ENCODE measurements around the gene SNX4. TPM values are rescaled to one million over a fixed set of nuclear protein-coding genes. Genes with fewer than 3 reads are reported as not detected.
"Not testable (repeated sequence)": the region's sequence is repeated elsewhere in the genome, so short reads cannot be mapped to it uniquely, and the experiment has no call there.

The SNX4 gene
- total RNA-seq, 4 donors from 2014 or later, result 22.9 to 47.3 (median 32.6) TPM

DNA sequence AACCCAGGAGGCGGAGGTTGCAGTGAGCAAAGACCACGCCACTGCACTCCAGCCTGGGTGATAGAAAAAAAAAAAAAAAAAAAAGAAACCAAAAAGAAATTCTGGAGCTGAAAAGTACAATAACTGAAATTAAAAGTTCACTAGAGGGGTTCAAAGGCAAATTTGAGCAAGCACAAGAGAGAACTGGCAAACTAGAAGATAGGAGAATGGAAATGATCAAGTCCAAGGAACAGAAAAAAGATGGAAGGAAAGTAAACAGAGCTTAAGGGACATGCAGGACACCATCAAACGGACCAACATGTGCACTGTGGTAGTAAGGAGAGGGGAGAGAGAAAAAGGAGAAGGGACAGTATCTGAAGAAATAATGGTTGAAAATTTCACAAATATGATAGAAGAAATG lies 12.9 kb downstream of the SNX4 start:
- no peak for DNase-seq (ENCODE audit: extremely low spot score)
- no peaks in the 10 kb centered on the region for H3K27me3 ChIP-seq
- H3K4me3 ChIP-seq, result no peak overlapping the region
- WGBS, result 96% methylated on average over 3 of the region's 3 CpGs
- peaks cover 6 to 19% (median 10%) of the 10 kb centered on the region in 4 donors for H3K4me1 ChIP-seq
- H3K36me3 ChIP-seq, result peaks cover 19 to 63% (median 31%) of the 10 kb centered on the region in 4 donors
- peaks cover 0 to 6% (median 0%) of the 10 kb centered on the region in 4 donors for H3K9me3 ChIP-seq
- H3K27ac ChIP-seq (replicated peaks in 1 of 4), result no peak overlapping the region
- TF ChIP-seq POLR2A (IDR thresholded peaks at IDR 0.05; ENCODE audit: low read depth), result no peak
- no peak for TF ChIP-seq EP300 (IDR thresholded peaks at IDR 0.05)
- no peak for TF ChIP-seq POLR2AphosphoS5 (IDR thresholded peaks at IDR 0.05)
- TF ChIP-seq, protein P1, sequence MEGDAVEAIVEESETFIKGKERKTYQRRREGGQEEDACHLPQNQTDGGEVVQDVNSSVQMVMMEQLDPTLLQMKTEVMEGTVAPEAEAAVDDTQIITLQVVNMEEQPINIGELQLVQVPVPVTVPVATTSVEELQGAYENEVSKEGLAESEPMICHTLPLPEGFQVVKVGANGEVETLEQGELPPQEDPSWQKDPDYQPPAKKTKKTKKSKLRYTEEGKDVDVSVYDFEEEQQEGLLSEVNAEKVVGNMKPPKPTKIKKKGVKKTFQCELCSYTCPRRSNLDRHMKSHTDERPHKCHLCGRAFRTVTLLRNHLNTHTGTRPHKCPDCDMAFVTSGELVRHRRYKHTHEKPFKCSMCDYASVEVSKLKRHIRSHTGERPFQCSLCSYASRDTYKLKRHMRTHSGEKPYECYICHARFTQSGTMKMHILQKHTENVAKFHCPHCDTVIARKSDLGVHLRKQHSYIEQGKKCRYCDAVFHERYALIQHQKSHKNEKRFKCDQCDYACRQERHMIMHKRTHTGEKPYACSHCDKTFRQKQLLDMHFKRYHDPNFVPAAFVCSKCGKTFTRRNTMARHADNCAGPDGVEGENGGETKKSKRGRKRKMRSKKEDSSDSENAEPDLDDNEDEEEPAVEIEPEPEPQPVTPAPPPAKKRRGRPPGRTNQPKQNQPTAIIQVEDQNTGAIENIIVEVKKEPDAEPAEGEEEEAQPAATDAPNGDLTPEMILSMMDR (IDR thresholded peaks at IDR 0.05), result no peak
- intact Hi-C loops (cut with DNase I), result no loop called here

DNA sequence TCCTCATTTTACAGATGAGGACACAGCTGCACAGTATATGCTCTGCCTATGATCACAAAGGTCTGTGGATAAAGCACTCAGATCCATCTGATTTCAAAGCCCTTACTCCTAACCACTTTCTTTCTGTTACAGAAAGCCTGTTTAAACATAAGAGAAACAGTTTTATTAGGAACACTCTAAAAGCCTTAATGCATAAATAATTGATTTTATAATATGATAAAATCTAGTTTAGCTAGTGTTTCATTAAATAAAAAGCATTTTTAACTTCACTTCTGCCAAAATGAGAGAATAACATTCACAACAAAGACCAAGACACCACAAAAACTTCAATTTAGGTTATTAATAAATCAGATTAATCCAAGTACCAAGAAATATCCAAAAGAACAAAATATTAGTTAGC lies 21.4 kb downstream of the SNX4 start:
- TF ChIP-seq EP300 (IDR thresholded peaks at IDR 0.05), result no peak
- no peak for TF ChIP-seq POLR2A (IDR thresholded peaks at IDR 0.05; ENCODE audit: low read depth)
- TF ChIP-seq POLR2AphosphoS5 (IDR thresholded peaks at IDR 0.05), result no peak
- TF ChIP-seq, protein P1 (IDR thresholded peaks at IDR 0.05), result no peak
- Histone ChIP-seq H3K4me1 (peaks cover 0 to 6% (median 0%) of the 10 kb centered on the region in 4 donors), H3K27ac (replicated peaks in 1 of 4) (no peak overlapping the region), H3K9me3 (no peaks in the 10 kb centered on the region), H3K4me3 (no peak overlapping the region), H3K27me3 (no peaks in the 10 kb centered on the region), H3K36me3 (peaks cover 17 to 67% (median 46%) of the 10 kb centered on the region in 4 donors)
- intact Hi-C loops (cut with DNase I), result no loop called here
- no peak for DNase-seq (ENCODE audit: extremely low spot score)

DNA sequence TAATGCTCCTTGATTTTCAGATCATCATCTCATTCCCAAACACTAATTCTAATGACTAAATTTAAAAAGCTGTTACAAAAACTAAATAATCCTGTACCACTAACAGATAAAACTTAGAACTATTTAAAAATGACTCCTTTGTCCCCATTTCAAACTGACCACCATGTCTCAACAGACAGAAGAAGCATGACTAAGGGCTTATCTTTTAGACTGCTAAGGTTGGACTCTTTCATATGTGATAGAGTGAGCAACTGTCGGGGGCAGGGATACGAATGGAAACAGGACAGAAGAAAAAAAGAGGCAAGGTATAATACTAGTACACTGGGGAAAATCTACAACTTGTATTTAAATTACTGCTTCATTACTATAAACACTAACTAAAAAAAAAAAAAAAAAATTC lies 23.3 kb downstream of the SNX4 start:
- Histone ChIP-seq H3K9me3 (no peaks in the 10 kb centered on the region), H3K27me3 (no peaks in the 10 kb centered on the region), H3K27ac (replicated peaks in 1 of 4) (no peak overlapping the region), H3K4me3 (no peak overlapping the region), H3K4me1 (peaks cover 0 to 6% (median 0%) of the 10 kb centered on the region in 4 donors), H3K36me3 (peaks cover 20 to 70% (median 53%) of the 10 kb centered on the region in 4 donors)
- intact Hi-C loops (cut with DNase I), result no loop called here
- TF ChIP-seq POLR2AphosphoS5 (IDR thresholded peaks at IDR 0.05) (no peak), POLR2A (IDR thresholded peaks at IDR 0.05; ENCODE audit: low read depth) (no peak), EP300 (IDR thresholded peaks at IDR 0.05) (no peak)
- TF ChIP-seq, protein P1 (IDR thresholded peaks at IDR 0.05), result no peak
- 98% methylated on average over 2 of the region's 2 CpGs for WGBS
- DNase-seq (ENCODE audit: extremely low spot score), result no peak

DNA sequence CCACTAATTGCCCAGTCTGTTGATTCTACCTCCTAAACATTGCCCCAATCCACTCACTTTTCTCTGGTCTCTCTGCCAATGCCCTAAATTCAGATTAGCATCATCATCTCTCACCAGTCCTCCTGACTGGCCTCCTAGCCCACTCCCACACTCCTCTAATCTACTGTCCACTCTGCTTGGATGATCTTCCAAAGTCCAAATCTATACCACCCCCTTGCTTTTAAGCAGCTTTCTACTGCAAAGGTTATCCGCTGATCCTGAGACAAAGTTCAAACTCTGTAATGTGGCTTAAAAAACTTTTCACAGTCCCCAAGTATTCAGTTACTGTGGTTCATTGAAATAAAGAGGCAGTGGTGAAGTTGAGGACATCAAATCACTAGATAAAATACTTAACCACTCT lies 37.6 kb downstream of the SNX4 start:
- no peak overlapping the region for H3K27ac ChIP-seq (replicated peaks in 1 of 4)
- intact Hi-C loops (cut with DNase I), result no loop called here
- no peaks in the 10 kb centered on the region for H3K27me3 ChIP-seq
- 92% methylated on average over 1 of the region's 1 CpG for WGBS
- TF ChIP-seq EP300 (IDR thresholded peaks at IDR 0.05) (no peak), POLR2AphosphoS5 (IDR thresholded peaks at IDR 0.05) (no peak), POLR2A (IDR thresholded peaks at IDR 0.05; ENCODE audit: low read depth) (no peak)
- TF ChIP-seq, protein P1 (IDR thresholded peaks at IDR 0.05), result no peak
- no peak overlapping the region for H3K4me3 ChIP-seq
- peaks cover 5 to 71% (median 42%) of the 10 kb centered on the region in 4 donors for H3K36me3 ChIP-seq
- peaks cover 0 to 11% (median 4%) of the 10 kb centered on the region in 4 donors for H3K4me1 ChIP-seq
- H3K9me3 ChIP-seq, result no peaks in the 10 kb centered on the region
- DNase-seq (ENCODE audit: extremely low spot score), result no peak

DNA sequence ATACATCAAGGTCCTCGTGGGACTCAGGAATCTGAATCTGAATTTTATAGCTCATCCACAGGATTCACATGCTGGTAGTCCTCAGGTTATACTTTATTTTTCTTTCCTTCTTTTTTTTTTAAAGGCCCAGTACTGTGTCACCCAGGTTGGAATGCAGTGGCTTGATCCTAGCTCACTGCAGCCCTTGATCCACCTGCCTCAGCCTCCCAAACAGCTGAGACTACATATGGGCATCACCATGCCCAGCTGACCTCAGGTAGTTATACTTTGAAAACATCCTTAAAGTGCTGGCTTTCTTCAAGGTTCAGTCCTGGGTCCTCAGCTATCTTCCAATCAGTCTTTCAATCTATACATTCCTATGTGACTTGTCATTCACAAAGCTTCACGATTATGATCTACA lies 38.2 kb downstream of the SNX4 start:
- Histone ChIP-seq H3K9me3 (no peaks in the 10 kb centered on the region), H3K4me3 (no peak overlapping the region), H3K27me3 (no peaks in the 10 kb centered on the region), H3K36me3 (peaks cover 5 to 73% (median 43%) of the 10 kb centered on the region in 4 donors), H3K4me1 (peaks cover 0 to 11% (median 4%) of the 10 kb centered on the region in 4 donors), H3K27ac (replicated peaks in 1 of 4) (no peak overlapping the region)
- TF ChIP-seq, protein P1 (IDR thresholded peaks at IDR 0.05), result no peak
- no peak for DNase-seq (ENCODE audit: extremely low spot score)
- intact Hi-C loops (cut with DNase I), result no loop called here
- 96% methylated on average over 2 of the region's 2 CpGs for WGBS

DNA sequence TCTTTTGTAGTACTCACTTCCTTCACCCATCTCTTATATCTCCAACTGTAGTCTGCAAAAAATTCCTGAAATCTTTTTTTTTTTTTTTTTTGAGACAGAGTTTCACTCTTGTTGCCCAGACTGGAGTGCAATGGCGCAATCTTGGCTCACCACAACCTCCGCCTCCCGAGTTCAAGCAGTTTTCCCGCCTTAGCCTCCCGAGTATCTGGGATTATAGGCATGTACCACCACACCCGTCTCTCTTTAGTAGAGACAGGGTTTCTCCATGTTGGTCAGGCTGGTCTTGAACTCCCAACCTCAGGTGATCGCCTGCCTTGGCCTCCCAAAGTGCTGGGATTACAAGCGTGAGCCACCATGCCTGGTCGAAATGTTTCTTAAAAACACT lies 38.6 kb downstream of the SNX4 start:
- DNase-seq (ENCODE audit: extremely low spot score); H3K27me3 ChIP-seq; H3K9me3 ChIP-seq; intact Hi-C loops (cut with DNase I); H3K27ac ChIP-seq (replicated peaks in 1 of 4); H3K4me3 ChIP-seq: not testable (repeated sequence)
- H3K4me1 ChIP-seq, result peaks cover 0 to 11% (median 4%) of the 10 kb centered on the region in 4 donors
- 100% methylated on average over 9 of the region's 9 CpGs for WGBS
- peaks cover 5 to 73% (median 39%) of the 10 kb centered on the region in 4 donors for H3K36me3 ChIP-seq

Data from esophagus muscularis mucosa (tissue), 4 donors.